H1 (cell line): ENCODE measurements around the gene PPM1L. TPM values are rescaled to one million over a fixed set of nuclear protein-coding genes. Genes with fewer than 3 reads are reported as not detected.

ENCODE experiments used
- CTCF ChIA-PET: fragments of 300-600 bp; sonication (Branson Sonifier 250); formaldehyde crosslinking; loops from one replicate; lab custom pipeline; 2021; ENCODE audit not compliant: partially characterized antibody; lab: Charles Lee
- POLR2A ChIA-PET: fragments of 300-600 bp; sonication (Branson Sonifier 250); formaldehyde crosslinking; loops from one replicate; lab custom pipeline; 2021; ENCODE audit warnings: inconsistent platforms; ENCODE audit not compliant: partially characterized antibody; lab: Charles Lee
- DNase-seq, 2 experiments: peaks; one replicate each; pipeline versions ENCODE4 v3.0.0 to v3.0.0-alpha.2; 2010 to 2022; ENCODE audit warnings: low spot score in 2 of 2, low read depth in 1 of 2, mixed read lengths in 1 of 2
- FAIRE-seq: peaks from 2 replicates; lab custom pipeline; 2011; peaks lifted over from hg19 to GRCh38; lab: Jason Lieb, UNC
- H2AFZ ChIP-seq: 2 replicates; pipeline ENCODE4 v1.8.1; 2012; ENCODE audit warnings: low read length, inconsistent platforms
- H2AK5ac ChIP-seq: 2 replicates; pipeline ENCODE4 v1.6.1; 2013; ENCODE audit warnings: low read depth, low read length
- H2BK120ac ChIP-seq: replicated peaks from 2 replicates; pipeline ENCODE3; 2013; ENCODE audit warnings: low read depth, low read length, inconsistent platforms
- H2BK12ac ChIP-seq: 2 replicates; pipeline ENCODE4 v1.6.1; 2013; ENCODE audit warnings: low read depth, low read length
- H2BK15ac ChIP-seq: 2 replicates; pipeline ENCODE4 v1.6.1; 2013; ENCODE audit warnings: low read length
- H2BK20ac ChIP-seq: 2 replicates; pipeline ENCODE4 v1.6.1; 2013; ENCODE audit warnings: low read length
- H2BK5ac ChIP-seq: 2 replicates; pipeline ENCODE4 v1.6.1; 2013; ENCODE audit warnings: low read depth, low read length
- H3K14ac ChIP-seq: 2 replicates; pipeline ENCODE4 v1.6.1; 2013; ENCODE audit warnings: inconsistent platforms; ENCODE audit not compliant: insufficient read length
- H3K18ac ChIP-seq: 2 replicates; pipeline ENCODE4 v1.6.1; 2013; ENCODE audit warnings: low read length; ENCODE audit errors: extremely low read depth
- H3K23ac ChIP-seq: 2 replicates; pipeline ENCODE4 v1.6.1; 2013; ENCODE audit warnings: inconsistent platforms; ENCODE audit not compliant: insufficient read length
- H3K23me2 ChIP-seq: 2 replicates; pipeline ENCODE4 v1.6.1; 2013; ENCODE audit warnings: low read depth, low read length
- H3K27ac ChIP-seq: 2 replicates; pipeline ENCODE4 v1.6.1; 2011; ENCODE audit warnings: low read depth, low read length, inconsistent platforms
- H3K27me3 ChIP-seq, 4 experiments: replicated peaks in 1 of 4; 1 replicate in 1 of 4; 2 replicates in 3 of 4; pipeline versions ENCODE4 v1.6.1 to v1.8.1; 2011 to 2013; ENCODE audit warnings: low read length in 3 of 4, mild to moderate bottlenecking in 3 of 4, inconsistent platforms in 2 of 4, mixed read lengths in 2 of 4, moderate library complexity in 1 of 4; ENCODE audit not compliant: control insufficient read depth in 3 of 4, insufficient read depth in 3 of 4; ENCODE audit errors: extremely low read depth in 1 of 4
- H3K36me3 ChIP-seq, 4 experiments: 2 replicates each; pipeline versions ENCODE4 v1.6.1 to v1.8.1; 2011 to 2013; ENCODE audit warnings: mild to moderate bottlenecking in 4 of 4, low read length in 3 of 4, moderate library complexity in 2 of 4, control low read depth in 1 of 4, inconsistent platforms in 1 of 4; ENCODE audit not compliant: insufficient read depth in 4 of 4, control insufficient read depth in 2 of 4
- H3K4ac ChIP-seq: replicated peaks from 2 replicates; pipeline ENCODE3; 2013; ENCODE audit warnings: low read length, low read depth, mixed read lengths, inconsistent platforms; ENCODE audit not compliant: insufficient read length
- H3K4me1 ChIP-seq, 4 experiments: replicated peaks in 1 of 4; 1 replicate in 1 of 4; 2 replicates in 3 of 4; pipeline versions ENCODE4 v1.6.1 to v1.8.1; 2011 to 2013; ENCODE audit warnings: low read length in 3 of 4, inconsistent platforms in 2 of 4, mixed read lengths in 1 of 4; ENCODE audit not compliant: insufficient read depth in 4 of 4, control insufficient read depth in 3 of 4
- H3K4me2 ChIP-seq, 2 experiments: 2 replicates each; pipeline versions ENCODE4 v1.6.1 to v1.8.1; 2011 to 2013; ENCODE audit warnings: low read depth in 2 of 2, low read length in 2 of 2, control low read depth in 1 of 2, inconsistent platforms in 1 of 2, mild to moderate bottlenecking in 1 of 2; ENCODE audit not compliant: insufficient read depth in 1 of 2
- H3K4me3 ChIP-seq, 4 experiments: fragments of 200-600, 300-600 bp in 1 of 4; sonication (generic), shearing (Covaris generic), sonication (Bioruptor Twin) in 1 of 4; 2 replicates each; pipeline versions ENCODE4 v1.5.1 to v1.8.1; 2011 to 2016; ENCODE audit warnings: low read length in 4 of 4, low read depth in 3 of 4, control low read depth in 2 of 4, inconsistent platforms in 2 of 4, mild to moderate bottlenecking in 2 of 4, mixed read lengths in 1 of 4, moderate library complexity in 1 of 4; ENCODE audit not compliant: insufficient read depth in 2 of 4; ENCODE audit errors: extremely low read depth in 1 of 4
- H3K56ac ChIP-seq: replicated peaks from 2 replicates; pipeline ENCODE3; 2013; ENCODE audit warnings: low read depth, mild to moderate bottlenecking, mixed read lengths, low read length, inconsistent platforms; ENCODE audit not compliant: insufficient read length
- H3K79me1 ChIP-seq: 2 replicates; pipeline ENCODE4 v1.6.1; 2013; ENCODE audit warnings: low read depth, low read length, control low read depth
- H3K79me2 ChIP-seq, 2 experiments: 2 replicates each; pipeline versions ENCODE4 v1.6.1 to v1.8.1; 2012 to 2013; ENCODE audit warnings: low read length in 2 of 2, mild to moderate bottlenecking in 2 of 2, inconsistent platforms in 1 of 2; ENCODE audit not compliant: insufficient read depth in 2 of 2, control insufficient read depth in 1 of 2
- H3K9ac ChIP-seq, 4 experiments: replicated peaks in 1 of 4; 1 replicate in 1 of 4; 2 replicates in 3 of 4; pipeline versions ENCODE4 v1.6.1 to v1.8.1; 2011 to 2013; ENCODE audit warnings: low read depth in 3 of 4, low read length in 3 of 4, control low read depth in 2 of 4, mild to moderate bottlenecking in 2 of 4, moderate library complexity in 2 of 4, inconsistent platforms in 1 of 4; ENCODE audit errors: extremely low read depth in 1 of 4
- H3K9me3 ChIP-seq, 2 experiments: 2 replicates each; pipeline versions ENCODE4 v1.6.1 to v1.8.1; 2012 to 2013; ENCODE audit warnings: mild to moderate bottlenecking in 2 of 2, moderate library complexity in 2 of 2, control low read depth in 1 of 2, inconsistent platforms in 1 of 2, low read depth in 1 of 2, low read length in 1 of 2, mixed read lengths in 1 of 2; ENCODE audit not compliant: insufficient read depth in 2 of 2
- H4K20me1 ChIP-seq, 2 experiments: replicated peaks in 1 of 2; 2 replicates each; pipeline versions ENCODE3 to v1.8.1; 2011 to 2013; ENCODE audit warnings: inconsistent platforms in 2 of 2, low read length in 2 of 2, mild to moderate bottlenecking in 1 of 2; ENCODE audit not compliant: insufficient read depth in 2 of 2, control insufficient read depth in 1 of 2
- H4K5ac ChIP-seq: 2 replicates; pipeline ENCODE4 v1.6.1; 2013; ENCODE audit warnings: low read length, low read depth, mixed read lengths, inconsistent platforms; ENCODE audit not compliant: insufficient read length
- H4K8ac ChIP-seq: 2 replicates; pipeline ENCODE4 v1.8.0; 2013; ENCODE audit warnings: mild to moderate bottlenecking, moderate library complexity, low read length, inconsistent platforms; ENCODE audit not compliant: insufficient read depth; ENCODE audit errors: extremely low read depth
- H4K91ac ChIP-seq: replicated peaks from 2 replicates; pipeline ENCODE3; 2013; ENCODE audit warnings: low read length, mixed read lengths, inconsistent platforms; ENCODE audit not compliant: insufficient read length
- CREB1 ChIP-seq: IDR thresholded peaks from 2 replicates; pipeline ENCODE4 v1.6.1; 2012; ENCODE audit warnings: inconsistent platforms
- HDAC6 ChIP-seq: IDR thresholded peaks from one replicate; pipeline ENCODE4 v1.7.1; 2012; ENCODE audit warnings: low read depth, mild to moderate bottlenecking, inconsistent platforms, low read length, moderate library complexity
- KDM1A ChIP-seq: fragments of 200-600, 300-600 bp; sonication (generic); IDR thresholded peaks from 2 replicates; pipeline ENCODE4 v1.7.1; 2016; ENCODE audit warnings: mild to moderate bottlenecking, low read length, borderline replicate concordance
- SIN3A ChIP-seq, 2 experiments: IDR thresholded peaks in 1 of 2; conservative IDR thresholded peaks in 1 of 2; 2 replicates each; pipeline ENCODE4 v1.6.1; 2011 to 2012; ENCODE audit warnings: low read length in 2 of 2, improper control_type of control experiment in 1 of 2, low read depth in 1 of 2, mild to moderate bottlenecking in 1 of 2
- TBP ChIP-seq: IDR thresholded peaks from 2 replicates; pipeline ENCODE4 v1.6.1; 2011; ENCODE audit warnings: low read depth, low read length, improper control_type of control experiment
- WGBS, 2 experiments: shearing (Covaris generic) in 1 of 2; methylation state at CpG; one replicate each; pipeline versions ENCODE4 v1.1.6 to v1.1.7; 2013 to 2015; ENCODE audit warnings: low lambda C conversion rate in 2 of 2, mixed read lengths in 2 of 2, inconsistent platforms in 1 of 2, low coverage in 1 of 2, missing lambda C conversion rate in 1 of 2; ENCODE audit not compliant: insufficient replicate concordance in 2 of 2, insufficient coverage in 1 of 2, insufficient read length in 1 of 2; ENCODE audit errors: extremely low coverage in 1 of 2, missing lambda C conversion rate in 1 of 2; 5-methylcytosine and 5-hydroxymethylcytosine counted together
- polyA plus RNA-seq, 7 experiments: library from polyadenylated mRNA; depleted of rRNA in 3 of 7; stranded (reverse) in 5 of 7; unstranded in 2 of 7; fragments of >200 nt in 5 of 7; fragments of 200-250 nt in 2 of 7; gene quantifications; 1 replicate in 5 of 7; 2 replicates in 1 of 7; 4 replicates in 1 of 7; pipeline versions ENCODE4 v1.2.1 to v1.2.3, GENCODE V29; 2011 to 2013; ENCODE audit warnings: missing spikeins in 2 of 7, mixed read lengths in 2 of 7
- total RNA-seq: library from RNA; stranded (reverse); fragmentation: NEBNext Ultra II Directional; extraction: Animal tissue kit (Norgen Biotek cat#: 25700); gene quantifications from 2 replicates; pipeline ENCODE4 v1.2.1, GENCODE V29; 2021
- TF ChIP-seq, protein P1 (sequence below), 3 experiments: IDR thresholded peaks; 1 replicate in 2 of 3; 2 replicates in 1 of 3; pipeline versions ENCODE4 v1.5.1 to v1.6.1; 2011; ENCODE audit warnings: low read length in 3 of 3, mild to moderate bottlenecking in 3 of 3, inconsistent platforms in 2 of 3, low read depth in 1 of 3, moderate library complexity in 1 of 3; ENCODE audit not compliant: insufficient read depth in 1 of 3; ENCODE audit errors: control extremely low read depth in 1 of 3
- TF ChIP-seq, protein P2 (sequence below): IDR thresholded peaks from 2 replicates; pipeline ENCODE4 v1.6.1; 2011; ENCODE audit warnings: low read depth, mild to moderate bottlenecking, low read length; ENCODE audit not compliant: insufficient read depth
- TF ChIP-seq, protein P3 (sequence below): IDR thresholded peaks from 2 replicates; pipeline ENCODE4 v1.6.1; 2011; ENCODE audit warnings: low read length, improper control_type of control experiment

The PPM1L gene
- total and polyA plus RNA-seq, 2 of the 8 experiments (the other 6 are each of a cell fraction or from before 2014, with no cell fraction given) = 2.8 to 18.1 TPM

DNA sequence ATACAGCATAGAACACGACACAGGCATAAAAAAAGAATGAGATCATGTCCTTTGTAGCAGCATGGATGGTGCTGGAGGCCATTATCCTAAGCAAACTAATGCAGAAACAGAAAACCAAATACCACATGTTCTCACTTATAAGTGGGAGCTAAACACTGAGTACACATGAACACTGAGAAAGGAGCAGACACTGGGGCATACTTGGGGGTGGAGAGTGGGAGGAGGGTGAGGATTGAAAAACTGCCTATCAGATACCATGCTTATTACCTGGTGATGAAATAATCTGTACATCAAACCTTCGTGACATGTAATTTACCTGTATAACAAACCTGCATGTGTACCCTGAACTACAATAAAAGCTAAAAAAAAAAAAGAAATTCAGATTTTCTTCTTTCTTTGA lies 100.4 kb downstream of the PPM1L start:
- no peaks in the 10 kb centered on the region for H3K79me2 ChIP-seq
- no peak for FAIRE-seq
- no peak for DNase-seq
- CTCF ChIA-PET = no interaction called here
- H2BK120ac ChIP-seq = no peak overlapping the region
- H3K27ac ChIP-seq = no peak overlapping the region
- H2BK12ac ChIP-seq = no peak overlapping the region
- no peak overlapping the region for H3K18ac ChIP-seq
- H4K91ac ChIP-seq = no peak overlapping the region
- H3K4me1 ChIP-seq = no peaks in the 10 kb centered on the region; a peak in 1 of 7 replicates
- H2BK5ac ChIP-seq = no peak overlapping the region
- no peak overlapping the region for H3K14ac ChIP-seq
- no peaks in the 10 kb centered on the region for H3K27me3 ChIP-seq
- no peak overlapping the region for H4K5ac ChIP-seq
- no peaks in the 10 kb centered on the region for H3K36me3 ChIP-seq
- POLR2A ChIA-PET = no interaction called here
- no peak overlapping the region for H2BK20ac ChIP-seq
- H2AFZ ChIP-seq = no peak overlapping the region
- H2AK5ac ChIP-seq = no peak overlapping the region
- no peaks in the 10 kb centered on the region for H4K20me1 ChIP-seq
- 97% methylated on average over 2 of the region's 2 CpGs; no CpG with 5 or more reads in 1 of the 2 experiments for WGBS, 2 experiments
- no peaks in the 10 kb centered on the region for H3K9me3 ChIP-seq
- H3K23ac ChIP-seq = no peak overlapping the region
- H2BK15ac ChIP-seq = no peak overlapping the region
- no peaks in the 10 kb centered on the region for H3K79me1 ChIP-seq
- H3K56ac ChIP-seq = no peak overlapping the region
- no peak overlapping the region for H3K4ac ChIP-seq
- no peak overlapping the region for H4K8ac ChIP-seq
- H3K9ac ChIP-seq = no peak overlapping the region
- H3K4me2 ChIP-seq = no peak overlapping the region
- H3K23me2 ChIP-seq = no peaks in the 10 kb centered on the region
- H3K4me3 ChIP-seq = no peak overlapping the region
- TF ChIP-seq KDM1A (no peak), SIN3A (conservative IDR thresholded peaks at IDR 0.05 in 1 of 2, IDR thresholded peaks at IDR 0.05 in 1 of 2; ENCODE audit: low read depth in 1 of 2, low read length in 2 of 2) (no peak), HDAC6 (no peak), TBP (no peak), CREB1 (no peak)
- TF ChIP-seq, protein P1, sequence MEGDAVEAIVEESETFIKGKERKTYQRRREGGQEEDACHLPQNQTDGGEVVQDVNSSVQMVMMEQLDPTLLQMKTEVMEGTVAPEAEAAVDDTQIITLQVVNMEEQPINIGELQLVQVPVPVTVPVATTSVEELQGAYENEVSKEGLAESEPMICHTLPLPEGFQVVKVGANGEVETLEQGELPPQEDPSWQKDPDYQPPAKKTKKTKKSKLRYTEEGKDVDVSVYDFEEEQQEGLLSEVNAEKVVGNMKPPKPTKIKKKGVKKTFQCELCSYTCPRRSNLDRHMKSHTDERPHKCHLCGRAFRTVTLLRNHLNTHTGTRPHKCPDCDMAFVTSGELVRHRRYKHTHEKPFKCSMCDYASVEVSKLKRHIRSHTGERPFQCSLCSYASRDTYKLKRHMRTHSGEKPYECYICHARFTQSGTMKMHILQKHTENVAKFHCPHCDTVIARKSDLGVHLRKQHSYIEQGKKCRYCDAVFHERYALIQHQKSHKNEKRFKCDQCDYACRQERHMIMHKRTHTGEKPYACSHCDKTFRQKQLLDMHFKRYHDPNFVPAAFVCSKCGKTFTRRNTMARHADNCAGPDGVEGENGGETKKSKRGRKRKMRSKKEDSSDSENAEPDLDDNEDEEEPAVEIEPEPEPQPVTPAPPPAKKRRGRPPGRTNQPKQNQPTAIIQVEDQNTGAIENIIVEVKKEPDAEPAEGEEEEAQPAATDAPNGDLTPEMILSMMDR (IDR thresholded peaks at IDR 0.05; ENCODE audit: control extremely low read depth in 1 of 3, insufficient read depth in 1 of 3, low read depth in 1 of 3, low read length in 3 of 3) = no peak
- TF ChIP-seq, protein P2, sequence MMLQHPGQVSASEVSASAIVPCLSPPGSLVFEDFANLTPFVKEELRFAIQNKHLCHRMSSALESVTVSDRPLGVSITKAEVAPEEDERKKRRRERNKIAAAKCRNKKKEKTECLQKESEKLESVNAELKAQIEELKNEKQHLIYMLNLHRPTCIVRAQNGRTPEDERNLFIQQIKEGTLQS = no peak
- TF ChIP-seq, protein P3, sequence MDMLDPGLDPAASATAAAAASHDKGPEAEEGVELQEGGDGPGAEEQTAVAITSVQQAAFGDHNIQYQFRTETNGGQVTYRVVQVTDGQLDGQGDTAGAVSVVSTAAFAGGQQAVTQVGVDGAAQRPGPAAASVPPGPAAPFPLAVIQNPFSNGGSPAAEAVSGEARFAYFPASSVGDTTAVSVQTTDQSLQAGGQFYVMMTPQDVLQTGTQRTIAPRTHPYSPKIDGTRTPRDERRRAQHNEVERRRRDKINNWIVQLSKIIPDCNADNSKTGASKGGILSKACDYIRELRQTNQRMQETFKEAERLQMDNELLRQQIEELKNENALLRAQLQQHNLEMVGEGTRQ = no peak
